Stomach (tissue), 9 donors: ENCODE data around the gene ESAM. TPM values are rescaled to one million over a fixed set of nuclear protein-coding genes. Genes with fewer than 3 reads are reported as not detected.

Experiments used
- DNase-seq, 2 donors: peaks; one replicate each; pipeline versions ENCODE4 v3.0.0 to v3.0.0-alpha.2; 2013 to 2019
- H3K27ac ChIP-seq, 5 donors: fragments of 200-600 bp in 4 of 5; sonication (generic) in 4 of 5; one replicate each; pipeline ENCODE4 v1.5.1; 2013 to 2019; ENCODE audit warnings: mild to moderate bottlenecking in 1 of 5, moderate library complexity in 1 of 5
- H3K27me3 ChIP-seq, 3 donors: fragments of 200-600 bp; sonication (generic); one replicate each; pipeline ENCODE4 v1.5.1; 2017 to 2019; ENCODE audit warnings: mixed run types in 1 of 3
- H3K36me3 ChIP-seq, 4 donors: fragments of 200-600 bp; sonication (generic); 1 replicate in 3 of 4; 2 replicates in 1 of 4; pipeline ENCODE4 v1.5.1; 2016 to 2019
- H3K4me1 ChIP-seq, 4 donors: fragments of 200-600 bp; sonication (generic); one replicate each; pipeline ENCODE4 v1.5.1; 2016 to 2019
- H3K4me3 ChIP-seq, 4 donors: fragments of 200-600 bp; sonication (generic) in 3 of 4; one replicate each; pipeline ENCODE4 v1.5.1; 2016 to 2019; ENCODE audit warnings: mild to moderate bottlenecking in 1 of 4
- H3K9me3 ChIP-seq, 4 donors: fragments of 200-600 bp; sonication (generic); one replicate each; pipeline ENCODE4 v1.5.1; 2016 to 2019
- CTCF ChIP-seq, 7 experiments: fragments of 450-650 bp in 4 of 7; fragments of 200-600 bp in 3 of 7; sonication (generic) in 3 of 7; IDR thresholded peaks; one replicate each; pipeline ENCODE4 v1.5.1; 2016 to 2019; ENCODE audit warnings: antibody characterized with exemption in 7 of 7, control low read depth in 2 of 7, mild to moderate bottlenecking in 1 of 7
- EP300 ChIP-seq: sonication (generic); formaldehyde crosslinking; IDR thresholded peaks from one replicate; pipeline ENCODE4 v1.6.1; 2017; ENCODE audit warnings: antibody characterized with exemption
- POLR2A ChIP-seq, 4 donors: fragments of 450-650 bp; IDR thresholded peaks; one replicate each; pipeline ENCODE4 v1.6.1; 2016; ENCODE audit warnings: antibody characterized with exemption in 4 of 4, control low read depth in 2 of 4, mild to moderate bottlenecking in 1 of 4, moderate library complexity in 1 of 4
- POLR2AphosphoS5 ChIP-seq, 3 donors: sonication (generic); formaldehyde crosslinking; IDR thresholded peaks; one replicate each; pipeline ENCODE4 v1.6.1; 2016; ENCODE audit warnings: antibody characterized with exemption in 3 of 3
- WGBS, 5 donors: extraction: QIAGEN DNeasy Blood & Tissue Kit in 3 of 5; methylation state at CpG; one replicate each; pipeline versions ENCODE4 v1.1.5 to v1.1.7; 2013 to 2018; 5-methylcytosine and 5-hydroxymethylcytosine counted together
- intact Hi-C: fragments of 100-400 bp; cut with DNase I; formaldehyde crosslinking; loops from one replicate; pipeline ENCODE4 v1.15.1; 2023; ENCODE audit warnings: low total_unique reads
- polyA plus RNA-seq, 3 donors: library from polyadenylated mRNA; stranded (reverse); fragments of 200-250 nt; gene quantifications; one replicate each; pipeline ENCODE4 v1.2.3, GENCODE V29; 2013
- total RNA-seq, 5 donors: library from RNA; depleted of rRNA; stranded (reverse); fragments of >200 nt; gene quantifications; one replicate each; pipeline versions ENCODE4 v1.1.0 to v1.2.3, GENCODE V29; 2014 to 2016
- donor health status: healthy with polysubstance abuse.
- donor health status: Bipolar disorder and iron deficiency.
- donor health status: healthy.

The ESAM gene
- total and polyA plus RNA-seq, 8 donors = 4.1 to 19.6 (median 9.6) TPM

DNA sequence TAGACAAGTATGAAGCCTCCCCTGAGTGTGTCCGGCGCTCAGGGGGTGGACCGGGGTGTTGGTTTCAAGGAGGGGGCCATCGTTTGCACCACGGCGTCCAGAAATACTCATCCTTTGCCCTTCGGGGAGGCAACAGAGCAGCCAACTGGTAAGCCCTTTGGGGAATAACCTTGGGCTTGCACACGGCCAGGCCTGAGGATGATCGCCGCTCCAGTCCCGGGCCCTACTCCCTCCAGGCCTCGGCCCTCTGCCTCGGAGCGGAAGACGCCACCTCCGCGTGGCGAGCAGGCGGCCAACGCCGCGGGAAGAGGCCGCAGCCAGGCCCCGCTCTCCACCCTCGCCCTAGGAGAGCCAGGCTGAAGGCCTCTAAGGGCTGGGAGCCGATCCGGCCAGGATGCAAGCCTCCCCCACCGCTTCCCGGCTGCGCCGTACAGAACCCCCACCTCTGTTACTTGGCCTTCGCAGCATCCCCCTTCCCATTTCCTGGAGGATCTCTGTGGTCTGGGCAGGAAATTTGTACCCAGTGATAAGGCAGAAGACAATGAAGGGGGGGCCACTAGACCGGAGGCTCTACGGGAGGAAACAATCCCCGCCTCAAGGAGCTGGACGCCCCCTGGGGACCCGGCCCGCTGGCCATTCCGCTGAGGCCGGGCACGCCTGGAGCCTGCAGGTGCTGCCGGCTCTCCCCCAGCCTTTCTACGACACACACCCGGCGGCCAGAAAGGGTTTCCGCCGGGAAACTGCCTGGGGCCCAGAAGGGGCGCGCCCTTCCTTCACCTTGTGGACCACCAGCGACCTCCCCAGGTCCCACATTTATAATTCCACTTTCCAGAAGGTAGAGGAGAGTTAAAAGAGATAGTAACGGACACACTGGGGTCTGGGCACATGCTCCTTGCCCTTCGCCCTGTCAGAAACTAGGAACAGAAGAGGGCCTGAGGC, 2.6 kb downstream of the ESAM start:
- intact Hi-C loops = loop anchor here (5.0 kb wide), 1 partner anchor 87 kb away; the partner anchor contains the start of genes SIAE and SPA17
- peak overlapping the region; percentile 56 to 83 (median 79) for H3K27ac ChIP-seq
- peaks cover 0 to 4% (median 0%) of the 10 kb centered on the region in 4 donors for H3K36me3 ChIP-seq
- TF ChIP-seq POLR2A (IDR thresholded peaks at IDR 0.05) (no peak), POLR2AphosphoS5 (IDR thresholded peaks at IDR 0.05) (no peak)
- H3K27me3 ChIP-seq = peaks cover 4 to 74% (median 42%) of the 10 kb centered on the region in 3 donors
- H3K4me3 ChIP-seq = peak overlapping the region; percentile 40 to 78 (median 57)
- H3K4me1 ChIP-seq = peaks cover 42 to 63% (median 62%) of the 10 kb centered on the region in 4 donors
- WGBS, 5 donors = 36 to 51% (median 48%) methylated on average over 50 to 52 of the region's 52 CpGs
- H3K9me3 ChIP-seq = no peaks in the 10 kb centered on the region
- DNase-seq = peak in 1 of 2 donors; percentile 62

DNA sequence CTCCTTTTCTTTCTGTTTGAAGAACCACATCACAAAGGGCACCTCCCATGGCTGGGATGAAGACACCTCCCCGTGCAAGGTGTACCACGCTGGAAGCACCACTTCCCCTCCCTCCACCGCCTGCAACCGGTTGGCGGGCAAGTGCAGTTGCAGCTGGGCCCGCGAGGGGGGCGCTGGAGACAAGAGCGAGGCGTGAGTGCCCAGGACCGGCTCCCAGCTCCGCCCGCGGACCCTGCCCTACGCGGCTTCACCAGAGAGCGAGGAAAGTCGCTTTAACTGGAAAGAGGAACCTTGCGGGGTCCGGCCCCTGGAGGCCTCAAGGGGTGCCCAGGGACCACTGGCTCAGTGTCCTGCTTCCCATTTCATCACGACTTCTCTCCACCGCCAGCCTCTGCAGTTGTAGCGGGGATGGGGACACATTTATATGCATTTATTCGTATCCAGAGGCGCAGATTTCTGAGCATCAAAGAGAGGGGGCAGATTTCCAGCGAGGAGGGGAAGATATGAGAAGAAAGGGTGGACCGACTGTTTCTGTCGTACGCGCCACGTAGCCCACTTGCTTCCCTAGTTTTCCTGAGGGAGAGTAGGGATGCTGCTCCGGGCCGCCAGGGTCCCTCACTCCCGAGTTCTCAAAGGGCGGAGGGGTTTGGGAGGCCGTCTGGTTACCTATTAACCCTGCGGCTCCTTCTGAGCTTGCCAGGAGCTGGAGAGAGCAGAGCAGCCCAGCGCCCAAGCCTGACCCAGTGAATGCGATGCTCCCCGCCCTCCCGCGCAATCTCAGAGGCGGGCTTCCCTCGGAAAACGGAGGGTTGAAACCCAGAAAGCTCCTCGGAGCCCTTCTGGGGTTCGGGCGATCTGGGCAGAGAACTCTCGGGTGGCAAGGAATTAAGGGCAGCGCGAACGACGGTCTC, 3.5 kb downstream of the ESAM start:
- Histone ChIP-seq H3K27me3 (peaks cover 4 to 83% (median 42%) of the 10 kb centered on the region in 3 donors), H3K27ac (peak overlapping the region; percentile 56 to 83 (median 79)), H3K36me3 (no peaks in the 10 kb centered on the region), H3K4me1 (peaks cover 41 to 64% (median 59%) of the 10 kb centered on the region in 4 donors), H3K4me3 (peak overlapping the region; percentile 39 to 78 (median 48)), H3K9me3 (no peaks in the 10 kb centered on the region)
- TF ChIP-seq EP300 = no peak
- no peak for TF ChIP-seq POLR2A (IDR thresholded peaks at IDR 0.05)
- peak in 2 of 3 donors; percentile 35 to 68 for TF ChIP-seq POLR2AphosphoS5 (IDR thresholded peaks at IDR 0.05)
- TF ChIP-seq CTCF (IDR thresholded peaks at IDR 0.05) = peak in 6 of 7 experiments; percentile 8 to 79 (median 69)
- peak; percentile 88 to 95 for DNase-seq
- WGBS, 5 donors = 3 to 11% (median 4%) methylated on average over 47 to 53 of the region's 53 CpGs
- intact Hi-C loops = no loop called here

GRCh38 chr11:124757320-124757719, 4.8 kb downstream of the ESAM start:
- H3K27ac ChIP-seq = no peak overlapping the region
- peaks cover 4 to 82% (median 35%) of the 10 kb centered on the region in 3 donors for H3K27me3 ChIP-seq
- no peak for DNase-seq
- TF ChIP-seq POLR2AphosphoS5 (IDR thresholded peaks at IDR 0.05) (no peak), POLR2A (IDR thresholded peaks at IDR 0.05) (no peak), EP300 (no peak), CTCF (IDR thresholded peaks at IDR 0.05) (no peak)
- intact Hi-C loops = no loop called here
- H3K4me1 ChIP-seq = peaks cover 29 to 64% (median 56%) of the 10 kb centered on the region in 4 donors
- no peak overlapping the region for H3K4me3 ChIP-seq
- 61 to 92% (median 72%) methylated on average over 3 of the region's 3 CpGs for WGBS, 5 donors
- no peaks in the 10 kb centered on the region for H3K36me3 ChIP-seq
- no peaks in the 10 kb centered on the region for H3K9me3 ChIP-seq

- H3K27me3 ChIP-seq = peaks cover 4 to 82% (median 30%) of the 10 kb centered on the region in 3 donors
Observed at GRCh38 chr11:124756753-124757227, 5.3 kb downstream of the ESAM start.

More at GRCh38 chr11:124756753-124757227, 5.3 kb downstream of the ESAM start:
- Histone ChIP-seq H3K4me3 (no peak overlapping the region), H3K27ac (no peak overlapping the region), H3K9me3 (no peaks in the 10 kb centered on the region), H3K36me3 (no peaks in the 10 kb centered on the region), H3K4me1 (peaks cover 24 to 62% (median 55%) of the 10 kb centered on the region in 4 donors)
- TF ChIP-seq EP300 = no peak
- DNase-seq = no peak
- intact Hi-C loops = no loop called here
- WGBS, 5 donors = 65 to 84% (median 77%) methylated on average over 6 of the region's 6 CpGs
